GM12878 (cell line): ENCODE results near the gene ILRUN. TPM values are rescaled to one million over a fixed set of nuclear protein-coding genes. Genes with fewer than 3 reads are reported as not detected.

ENCODE experiments used
- ATAC-seq: fragments of 200-7000 bp; cut with Tn5 transposase; 3 replicates; pipeline ENCODE4 v1.9.1; 2020; ENCODE audit warnings: mild to moderate bottlenecking, moderate library complexity
- BruUV-seq: library from RNA; stranded (reverse); fragments of 400-500 nt; replicated peaks from 2 replicates; lab custom pipeline; 2021; lab: Mats Ljungman, UMichigan
- CTCF ChIA-PET: fragments of 300-600 bp; sonication (Branson Sonifier 250); formaldehyde crosslinking; extraction: SDS; loops from one replicate; lab custom pipeline; 2021; ENCODE audit warnings: inconsistent platforms; lab: Yijun Ruan, JAX
- POLR2A ChIA-PET: fragments of 350-600 bp; formaldehyde crosslinking; extraction: SDS; loops from one replicate; lab custom pipeline; 2021; ENCODE audit warnings: inconsistent platforms; lab: Charles Lee
- RAD21 ChIA-PET: fragments of 300-600 bp; sonication (Branson Sonifier 250); formaldehyde crosslinking; loops from one replicate; lab custom pipeline; 2023; ENCODE audit warnings: antibody characterized with exemption; ENCODE audit not compliant: unreplicated experiment; lab: Charles Lee
- SMC1A ChIA-PET: fragments of 300-600 bp; sonication (Branson Sonifier 250); formaldehyde crosslinking; loops from one replicate; lab custom pipeline; 2023; ENCODE audit not compliant: unreplicated experiment, uncharacterized antibody; lab: Charles Lee
- DNase-seq: peaks from one replicate; pipeline ENCODE4 v3.0.0-alpha.2; 2011; ENCODE audit warnings: low read depth, low spot score
- FAIRE-seq: peaks from 3 replicates; lab custom pipeline; 2011; peaks lifted over from hg19 to GRCh38; lab: Jason Lieb, UNC
- H2AFZ ChIP-seq: 2 replicates; pipeline ENCODE4 v1.6.0; 2011; ENCODE audit warnings: low read depth, low read length, control low read depth; ENCODE audit not compliant: control insufficient read depth
- H3K27ac ChIP-seq: 2 replicates; pipeline ENCODE4 v1.5.1; 2011; ENCODE audit warnings: control low read depth; ENCODE audit not compliant: control insufficient read depth, insufficient read depth
- H3K27me3 ChIP-seq, 2 experiments: replicated peaks in 1 of 2; 2 replicates each; pipeline versions ENCODE4 v1.6.0 to v1.6.1; 2011; ENCODE audit warnings: low read length in 1 of 2; ENCODE audit not compliant: control insufficient read depth in 2 of 2, insufficient read depth in 2 of 2
- H3K36me3 ChIP-seq, 2 experiments: 2 replicates each; pipeline ENCODE4 v1.5.1; 2011; ENCODE audit warnings: low read length in 1 of 2; ENCODE audit not compliant: control insufficient read depth in 2 of 2, insufficient read depth in 2 of 2
- H3K4me1 ChIP-seq: 2 replicates; pipeline ENCODE4 v1.6.1; 2011; ENCODE audit warnings: mild to moderate bottlenecking, low read length, moderate library complexity, mixed read lengths; ENCODE audit not compliant: control insufficient read depth, insufficient read depth
- H3K4me2 ChIP-seq: 2 replicates; pipeline ENCODE4 v1.6.0; 2011; ENCODE audit warnings: control low read depth; ENCODE audit not compliant: control insufficient read depth, insufficient read depth
- H3K4me3 ChIP-seq: fragments of 200-600 bp; sonication (generic); 2 replicates; pipeline ENCODE4 v1.5.1; 2016
- H3K79me2 ChIP-seq: 2 replicates; pipeline ENCODE4 v1.6.0; 2011; ENCODE audit warnings: low read length; ENCODE audit not compliant: control insufficient read depth, insufficient read depth
- H3K9ac ChIP-seq: 2 replicates; pipeline ENCODE4 v1.8.0; 2011; ENCODE audit warnings: low read length, control low read depth, mixed read lengths; ENCODE audit not compliant: control insufficient read depth, insufficient read depth
- H3K9me3 ChIP-seq: replicated peaks from 3 replicates; pipeline ENCODE4 v1.5.1; 2011; ENCODE audit warnings: mild to moderate bottlenecking, low read length; ENCODE audit not compliant: control insufficient read depth, insufficient read depth
- H4K20me1 ChIP-seq: 2 replicates; pipeline ENCODE4 v1.6.0; 2011; ENCODE audit not compliant: control insufficient read depth, insufficient read depth
- BHLHE40 ChIP-seq, 2 experiments: fragments of 450-650 bp in 1 of 2; IDR thresholded peaks; 2 replicates each; pipeline ENCODE4 v1.6.1; 2011 to 2017; ENCODE audit warnings: low read depth in 2 of 2, borderline replicate concordance in 1 of 2, improper control_type of control experiment in 1 of 2, low read length in 1 of 2, mild to moderate bottlenecking in 1 of 2
- HCFC1 ChIP-seq: fragments of 150-350 bp; IDR thresholded peaks from 2 replicates; pipeline ENCODE4 v1.6.1; 2014; ENCODE audit warnings: low read length
- RAD21 ChIP-seq: IDR thresholded peaks from 2 replicates; pipeline ENCODE4 v1.6.1; 2011; ENCODE audit warnings: mild to moderate bottlenecking, low read depth, low read length, moderate library complexity; ENCODE audit not compliant: insufficient read depth
- TAF1 ChIP-seq: IDR thresholded peaks from 2 replicates; pipeline ENCODE4 v1.6.1; 2011; ENCODE audit warnings: mild to moderate bottlenecking, low read depth, low read length, borderline replicate concordance
- YY1 ChIP-seq: IDR thresholded peaks from 2 replicates; pipeline ENCODE4 v1.6.1; 2011; ENCODE audit warnings: low read depth, mild to moderate bottlenecking, low read length
- WGBS: methylation state at CpG from one replicate; pipeline ENCODE4 v1.1.6; 2016; ENCODE audit warnings: low lambda C conversion rate; ENCODE audit not compliant: insufficient replicate concordance, insufficient coverage; ENCODE audit errors: missing lambda C conversion rate; 5-methylcytosine and 5-hydroxymethylcytosine counted together
- in situ Hi-C: fragments of 300-500 bp; cut with MboI; formaldehyde crosslinking; loops from 9 replicates; pipeline ENCODE4 v1.14.3; 2018; ENCODE audit warnings: mixed read lengths
- intact Hi-C: fragments of 100-400 bp; cut with micrococcal nuclease; formaldehyde crosslinking; loops from one replicate; pipeline ENCODE4 v1.14.2; 2022; ENCODE audit not compliant: unreplicated experiment
- polyA plus RNA-seq, 11 experiments: library from polyadenylated mRNA; depleted of rRNA in 4 of 11; unstranded in 6 of 11; stranded (reverse) in 5 of 11; fragments of >200 nt; fragmentation: Nextera tagmentation in 4 of 11; fragmentation: Illumina TruSeq in 1 of 11; extraction: Ambion mirVana in 4 of 11; extraction: Trizol in 1 of 11; gene quantifications; 1 replicate in 1 of 11; 2 replicates in 10 of 11; pipeline versions ENCODE4 v1.2.1 to v1.2.3, GENCODE V29; 2011 to 2016; ENCODE audit warnings: inconsistent platforms in 2 of 11, missing spikeins in 2 of 11, low read depth in 1 of 11
- total RNA-seq, 4 experiments: library from RNA; depleted of rRNA in 3 of 4; stranded (reverse); fragments of >200 nt in 3 of 4; fragmentation: Illumina TruSeq in 1 of 4; extraction: Trizol in 1 of 4; gene quantifications; 2 replicates each; pipeline versions ENCODE4 v1.2.1 to v1.2.3, GENCODE V29; 2013 to 2021
- TF ChIP-seq, protein P1 (sequence below): IDR thresholded peaks from 2 replicates; pipeline ENCODE4 v1.6.1; 2011; ENCODE audit warnings: mild to moderate bottlenecking, low read depth, low read length, moderate library complexity; ENCODE audit not compliant: insufficient replicate concordance
- TF ChIP-seq, protein P2 (sequence below): fragments of 450-650 bp; conservative IDR thresholded peaks from 2 replicates; pipeline ENCODE4 v1.6.1; 2017; ENCODE audit warnings: mild to moderate bottlenecking, moderate library complexity

ILRUN gene
- total and polyA plus RNA-seq, 10 of the 15 experiments (the other 5 are each of a cell fraction or from before 2014, with no cell fraction given): 21.0 to 114 (median 48.9) TPM

DNA sequence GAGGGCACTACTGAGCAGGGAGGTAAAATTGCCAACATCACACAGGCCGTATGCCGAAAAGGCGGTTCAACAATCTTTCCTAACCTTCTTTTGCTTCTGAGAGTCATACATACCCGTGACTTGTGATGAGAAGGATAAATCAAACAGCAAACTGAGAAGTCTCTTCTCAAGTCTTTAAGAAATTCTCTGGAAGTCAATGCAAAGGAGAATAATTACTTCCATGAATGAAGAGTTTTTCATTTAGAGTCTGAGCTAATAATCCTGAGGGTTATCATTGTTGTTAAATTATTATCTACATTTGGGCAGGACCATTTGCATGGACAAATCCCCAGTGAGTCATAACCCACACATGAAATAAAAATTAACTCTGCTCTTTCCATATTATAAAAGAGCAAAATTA, 22.4 kb upstream of the ILRUN start:
- Histone ChIP-seq H3K9ac (no peak overlapping the region), H3K27ac (no peak overlapping the region), H3K4me2 (no peak overlapping the region), H3K27me3 (no peaks in the 10 kb centered on the region; a peak in 1 of 4 replicates), H3K9me3 (no peaks in the 10 kb centered on the region), H3K4me3 (no peak overlapping the region), H2AFZ (no peak overlapping the region), H3K36me3 (no peaks in the 10 kb centered on the region), H3K4me1 (no peaks in the 10 kb centered on the region), H3K79me2 (no peaks in the 10 kb centered on the region), H4K20me1 (no peaks in the 10 kb centered on the region)
- POLR2A ChIA-PET: no interaction called here
- TF ChIP-seq HCFC1 (no peak), RAD21 (no peak), BHLHE40 (IDR thresholded peaks at IDR 0.05; ENCODE audit: borderline replicate concordance in 1 of 2, low read depth in 2 of 2, low read length in 1 of 2) (no peak), TAF1 (no peak), YY1 (no peak)
- TF ChIP-seq, protein P1, sequence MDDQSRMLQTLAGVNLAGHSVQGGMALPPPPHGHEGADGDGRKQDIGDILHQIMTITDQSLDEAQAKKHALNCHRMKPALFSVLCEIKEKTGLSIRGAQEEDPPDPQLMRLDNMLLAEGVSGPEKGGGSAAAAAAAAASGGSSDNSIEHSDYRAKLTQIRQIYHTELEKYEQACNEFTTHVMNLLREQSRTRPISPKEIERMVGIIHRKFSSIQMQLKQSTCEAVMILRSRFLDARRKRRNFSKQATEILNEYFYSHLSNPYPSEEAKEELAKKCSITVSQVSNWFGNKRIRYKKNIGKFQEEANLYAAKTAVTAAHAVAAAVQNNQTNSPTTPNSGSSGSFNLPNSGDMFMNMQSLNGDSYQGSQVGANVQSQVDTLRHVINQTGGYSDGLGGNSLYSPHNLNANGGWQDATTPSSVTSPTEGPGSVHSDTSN: no peak
- RAD21 ChIA-PET: no interaction called here
- SMC1A ChIA-PET: no interaction called here
- DNase-seq (no peak), ATAC-seq (no peak), FAIRE-seq (no peak)
- intact Hi-C loops: no loop called here
- BruUV-seq: no TSS peak
- CTCF ChIA-PET: interaction anchor here (1.6 kb wide), 1 partner anchor 109 kb away, joined by 4 read pairs; no protein-coding TSS in a partner anchor
- in situ Hi-C loops: no loop called here
- WGBS: 60% methylated on average over 4 of the region's 4 CpGs

DNA sequence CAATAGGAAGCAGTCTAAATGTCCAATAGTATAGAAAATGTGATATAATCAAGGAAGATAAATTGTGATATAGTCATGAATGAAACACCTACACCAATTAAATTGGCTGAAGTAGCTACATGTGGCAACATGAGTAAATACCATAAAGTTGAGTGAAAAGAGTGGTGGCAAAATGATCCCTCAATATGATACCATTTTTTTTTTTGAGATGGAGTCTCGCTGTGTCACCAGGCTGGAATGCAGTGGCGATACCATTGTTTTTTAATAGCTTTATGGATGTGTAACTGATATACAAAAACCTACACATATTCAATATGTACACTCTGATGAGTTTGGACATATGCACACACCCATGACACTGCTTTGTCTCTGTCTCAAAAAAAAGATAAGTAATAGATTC, 20.9 kb upstream of the ILRUN start:
- Histone ChIP-seq H3K27me3 (no peaks in the 10 kb centered on the region; a peak in 1 of 4 replicates), H3K27ac (no peak overlapping the region), H3K4me2 (no peak overlapping the region), H2AFZ (no peak overlapping the region), H4K20me1 (no peaks in the 10 kb centered on the region), H3K4me1 (no peaks in the 10 kb centered on the region), H3K36me3 (no peaks in the 10 kb centered on the region), H3K4me3 (no peak overlapping the region), H3K9me3 (no peaks in the 10 kb centered on the region)
- FAIRE-seq: no peak
- POLR2A ChIA-PET: no interaction called here
- 71% methylated on average over 2 of the region's 2 CpGs for WGBS
- SMC1A ChIA-PET: interaction anchor here (1.3 kb wide), 1 partner anchor 63 kb away, joined by 4 read pairs; no protein-coding TSS in a partner anchor
- CTCF ChIA-PET: interaction anchor here (1.6 kb wide), 1 partner anchor 108 kb away, joined by 4 read pairs; no protein-coding TSS in a partner anchor
- RAD21 ChIA-PET: no interaction called here
- TF ChIP-seq, protein P2, sequence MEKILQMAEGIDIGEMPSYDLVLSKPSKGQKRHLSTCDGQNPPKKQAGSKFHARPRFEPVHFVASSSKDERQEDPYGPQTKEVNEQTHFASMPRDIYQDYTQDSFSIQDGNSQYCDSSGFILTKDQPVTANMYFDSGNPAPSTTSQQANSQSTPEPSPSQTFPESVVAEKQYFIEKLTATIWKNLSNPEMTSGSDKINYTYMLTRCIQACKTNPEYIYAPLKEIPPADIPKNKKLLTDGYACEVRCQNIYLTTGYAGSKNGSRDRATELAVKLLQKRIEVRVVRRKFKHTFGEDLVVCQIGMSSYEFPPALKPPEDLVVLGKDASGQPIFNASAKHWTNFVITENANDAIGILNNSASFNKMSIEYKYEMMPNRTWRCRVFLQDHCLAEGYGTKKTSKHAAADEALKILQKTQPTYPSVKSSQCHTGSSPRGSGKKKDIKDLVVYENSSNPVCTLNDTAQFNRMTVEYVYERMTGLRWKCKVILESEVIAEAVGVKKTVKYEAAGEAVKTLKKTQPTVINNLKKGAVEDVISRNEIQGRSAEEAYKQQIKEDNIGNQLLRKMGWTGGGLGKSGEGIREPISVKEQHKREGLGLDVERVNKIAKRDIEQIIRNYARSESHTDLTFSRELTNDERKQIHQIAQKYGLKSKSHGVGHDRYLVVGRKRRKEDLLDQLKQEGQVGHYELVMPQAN: no peak
- TF ChIP-seq, all 136 proteins: peak for 0
- H3K79me2 ChIP-seq: no peaks in the 10 kb centered on the region
- no peak overlapping the region for H3K9ac ChIP-seq
- no TSS peak for BruUV-seq
- intact Hi-C loops: no loop called here
- ATAC-seq (no peak), DNase-seq (no peak)
- in situ Hi-C loops: no loop called here
